NCI-H82 (cell line): Measurements from ENCODE around the gene LMNTD1.
A peak's percentile ranks its signal among the peaks of the same experiment; 100 is the strongest.
"Not testable (repeated sequence)": the region's sequence is repeated elsewhere in the genome, so short reads cannot be mapped to it uniquely, and the experiment has no call there.

Experiments
- DNase-seq: peaks from one replicate; lab custom pipeline; 2025; lab: John Stamatoyannopoulos, UW

LMNTD1 gene

GRCh38 chr12:25553098-25553497, at the start of gene LMNTD1:
Gene LMNTD1 (minus strand): TSS chr12:25553283. CDS start chr12:25552959, 324 bp downstream.
- no peak for DNase-seq

- DNase-seq: no peak
Measured at GRCh38 chr12:25598956-25599355, 45.9 kb upstream of the LMNTD1 start.

- not testable (repeated sequence) for DNase-seq
Measured at GRCh38 chr12:25595496-25595895, 42.4 kb upstream of the LMNTD1 start.

- no peak for DNase-seq
Measured at GRCh38 chr12:25594376-25594775, 41.3 kb upstream of the LMNTD1 start.

- peak; percentile 90 for DNase-seq
Measured at GRCh38 chr12:25592725-25593495, 39.8 kb upstream of the LMNTD1 start.

GRCh38 chr12:25591144-25591543, 38.1 kb upstream of the LMNTD1 start:
- DNase-seq: peak; percentile 28

- DNase-seq: no peak
Measured at GRCh38 chr12:25590011-25590721, 37.1 kb upstream of the LMNTD1 start.

- no peak for DNase-seq
Measured at GRCh38 chr12:25587346-25587745, 34.3 kb upstream of the LMNTD1 start.

- DNase-seq: no peak
Measured at GRCh38 chr12:25585662-25586061, 32.6 kb upstream of the LMNTD1 start.

- no peak for DNase-seq
Measured at GRCh38 chr12:25585021-25585523, 32.0 kb upstream of the LMNTD1 start.

- no peak for DNase-seq
Measured at GRCh38 chr12:25584596-25584995, 31.5 kb upstream of the LMNTD1 start.

GRCh38 chr12:25583545-25583944, 30.5 kb upstream of the LMNTD1 start:
- peak; percentile 60 for DNase-seq

- no peak for DNase-seq
Measured at GRCh38 chr12:25581067-25581466, 28.0 kb upstream of the LMNTD1 start.

GRCh38 chr12:25578411-25579143, 25.5 kb upstream of the LMNTD1 start:
- no peak for DNase-seq

- no peak for DNase-seq
Measured at GRCh38 chr12:25574761-25575160, 21.7 kb upstream of the LMNTD1 start.

GRCh38 chr12:25573346-25573745, 20.3 kb upstream of the LMNTD1 start:
- no peak for DNase-seq

- no peak for DNase-seq
Measured at GRCh38 chr12:25570418-25570817, 17.3 kb upstream of the LMNTD1 start.

GRCh38 chr12:25566202-25566949, 13.3 kb upstream of the LMNTD1 start:
- DNase-seq: no peak

- DNase-seq: no peak
Measured at GRCh38 chr12:25558586-25558985, 5.5 kb upstream of the LMNTD1 start.

GRCh38 chr12:25557830-25558436, 4.8 kb upstream of the LMNTD1 start:
- peak; percentile 80 for DNase-seq

GRCh38 chr12:25556153-25556552, 3.1 kb upstream of the LMNTD1 start:
- DNase-seq: no peak
